Prostate gland (tissue), 2 donors: Measurements from ENCODE around the gene ST14. TPM values are rescaled to one million over a fixed set of nuclear protein-coding genes. Genes with fewer than 3 reads are reported as not detected.
"Not testable (repeated sequence)": the region's sequence is repeated elsewhere in the genome, so short reads cannot be mapped to it uniquely, and the experiment has no call there.

Source experiments
- DNase-seq: peaks from one replicate; pipeline ENCODE4 v3.0.0-alpha.2; 2019; ENCODE audit warnings: low spot score
- H3K27ac ChIP-seq, 2 donors: fragments of 200-600 bp; sonication (generic); 2 replicates each; pipeline ENCODE4 v1.5.1; 2017 to 2019
- H3K27me3 ChIP-seq: fragments of 200-600 bp; sonication (generic); replicated peaks from 2 replicates; pipeline ENCODE4 v1.5.1; 2019; ENCODE audit not compliant: insufficient read depth
- H3K36me3 ChIP-seq, 2 donors: fragments of 200-600 bp; sonication (generic); 1 replicate in 1 of 2; 2 replicates in 1 of 2; pipeline versions ENCODE4 v1.5.1 to v1.8.1; 2017 to 2019
- H3K4me1 ChIP-seq: fragments of 200-600 bp; sonication (generic); replicated peaks from 2 replicates; pipeline ENCODE4 v1.5.1; 2019
- H3K4me3 ChIP-seq, 2 donors: fragments of 200-600 bp; sonication (generic); 2 replicates each; pipeline ENCODE4 v1.5.1; 2017 to 2019
- H3K9me3 ChIP-seq: fragments of 200-600 bp; sonication (generic); 2 replicates; pipeline ENCODE4 v1.5.1; 2017
- POLR2A ChIP-seq: fragments of 450-650 bp; IDR thresholded peaks from one replicate; pipeline ENCODE4 v1.6.1; 2016; ENCODE audit warnings: antibody characterized with exemption, mild to moderate bottlenecking
- POLR2AphosphoS5 ChIP-seq: sonication (generic); formaldehyde crosslinking; IDR thresholded peaks from one replicate; pipeline ENCODE4 v1.6.1; 2017; ENCODE audit warnings: antibody characterized with exemption
- WGBS: methylation state at CpG from one replicate; pipeline ENCODE4 v1.1.5; 2018; 5-methylcytosine and 5-hydroxymethylcytosine counted together
- intact Hi-C: fragments of 100-400 bp; cut with DNase I; formaldehyde crosslinking; loops from one replicate; pipeline ENCODE4 v1.14.2; 2022
- total RNA-seq, 2 donors: library from RNA; depleted of rRNA; stranded (reverse); fragments of >200 nt; gene quantifications; one replicate each; pipeline ENCODE4 v1.1.0, GENCODE V29; 2016
- TF ChIP-seq, protein P1 (sequence below), 4 experiments: fragments of 200-600 bp in 2 of 4; fragments of 450-650 bp in 2 of 4; sonication (generic) in 2 of 4; IDR thresholded peaks; 1 replicate in 3 of 4; 2 replicates in 1 of 4; pipeline ENCODE4 v1.5.1; 2016 to 2019; ENCODE audit warnings: antibody characterized with exemption in 4 of 4, mild to moderate bottlenecking in 2 of 4, moderate library complexity in 2 of 4

ST14 gene
- total RNA-seq, 2 donors from 2014 or later: 39.8 to 114 TPM

DNA sequence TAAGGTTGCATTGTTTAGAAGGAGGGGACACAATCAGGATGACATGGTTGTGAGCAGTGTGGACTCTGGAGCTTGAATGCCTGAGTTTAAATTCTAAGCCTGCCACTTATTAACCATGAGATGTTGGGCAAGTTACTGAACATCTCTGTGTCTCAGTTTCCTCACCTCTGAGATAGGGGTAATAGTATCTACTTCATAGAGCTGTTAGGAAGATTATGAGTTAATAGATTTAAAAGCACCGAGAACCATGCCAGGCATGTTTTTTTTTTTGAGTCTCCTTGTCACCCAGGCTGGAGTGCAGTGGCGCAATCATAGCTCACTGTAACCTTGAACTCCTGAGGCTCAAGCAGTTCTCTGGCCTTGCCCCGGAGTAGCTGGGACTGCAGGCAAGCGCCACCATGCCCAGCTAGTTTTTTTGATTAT, 33.3 kb downstream of the ST14 start:
- no peak overlapping the region for H3K4me3 ChIP-seq
- H3K36me3 ChIP-seq: peaks cover 0 to 3% of the 10 kb centered on the region in 2 donors
- WGBS: 84% methylated on average over 4 of the region's 4 CpGs
- H3K9me3 ChIP-seq: no peaks in the 10 kb centered on the region
- DNase-seq: no peak
- H3K4me1 ChIP-seq: no peaks in the 10 kb centered on the region
- TF ChIP-seq POLR2A (no peak), POLR2AphosphoS5 (no peak)
- TF ChIP-seq, protein P1, sequence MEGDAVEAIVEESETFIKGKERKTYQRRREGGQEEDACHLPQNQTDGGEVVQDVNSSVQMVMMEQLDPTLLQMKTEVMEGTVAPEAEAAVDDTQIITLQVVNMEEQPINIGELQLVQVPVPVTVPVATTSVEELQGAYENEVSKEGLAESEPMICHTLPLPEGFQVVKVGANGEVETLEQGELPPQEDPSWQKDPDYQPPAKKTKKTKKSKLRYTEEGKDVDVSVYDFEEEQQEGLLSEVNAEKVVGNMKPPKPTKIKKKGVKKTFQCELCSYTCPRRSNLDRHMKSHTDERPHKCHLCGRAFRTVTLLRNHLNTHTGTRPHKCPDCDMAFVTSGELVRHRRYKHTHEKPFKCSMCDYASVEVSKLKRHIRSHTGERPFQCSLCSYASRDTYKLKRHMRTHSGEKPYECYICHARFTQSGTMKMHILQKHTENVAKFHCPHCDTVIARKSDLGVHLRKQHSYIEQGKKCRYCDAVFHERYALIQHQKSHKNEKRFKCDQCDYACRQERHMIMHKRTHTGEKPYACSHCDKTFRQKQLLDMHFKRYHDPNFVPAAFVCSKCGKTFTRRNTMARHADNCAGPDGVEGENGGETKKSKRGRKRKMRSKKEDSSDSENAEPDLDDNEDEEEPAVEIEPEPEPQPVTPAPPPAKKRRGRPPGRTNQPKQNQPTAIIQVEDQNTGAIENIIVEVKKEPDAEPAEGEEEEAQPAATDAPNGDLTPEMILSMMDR (IDR thresholded peaks at IDR 0.05): no peak
- H3K27me3 ChIP-seq: no peaks in the 10 kb centered on the region
- H3K27ac ChIP-seq: no peak overlapping the region
- intact Hi-C loops: no loop called here

DNA sequence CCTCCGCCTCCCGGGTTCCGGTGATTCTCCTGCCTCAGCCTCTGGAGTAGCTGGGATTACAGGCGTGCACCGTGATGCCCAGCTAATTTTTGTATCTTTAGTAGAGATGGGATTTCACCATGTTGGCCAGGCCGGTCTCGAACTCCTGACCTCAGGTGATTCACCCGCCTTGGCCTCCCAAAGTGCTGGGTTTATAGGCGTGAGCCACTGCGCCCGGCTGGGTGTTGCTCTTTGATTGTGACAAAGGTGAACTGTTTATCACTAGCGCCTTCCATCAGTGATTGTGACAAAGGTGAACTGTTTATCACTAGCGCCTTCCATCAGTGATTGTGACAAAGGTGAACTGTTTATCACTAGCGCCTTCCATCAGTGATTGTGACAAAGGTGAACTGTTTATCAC, 34.0 kb downstream of the ST14 start:
- intact Hi-C loops, H3K36me3 ChIP-seq: not testable (repeated sequence)
- WGBS: 93% methylated on average over 14 of the region's 14 CpGs

DNA sequence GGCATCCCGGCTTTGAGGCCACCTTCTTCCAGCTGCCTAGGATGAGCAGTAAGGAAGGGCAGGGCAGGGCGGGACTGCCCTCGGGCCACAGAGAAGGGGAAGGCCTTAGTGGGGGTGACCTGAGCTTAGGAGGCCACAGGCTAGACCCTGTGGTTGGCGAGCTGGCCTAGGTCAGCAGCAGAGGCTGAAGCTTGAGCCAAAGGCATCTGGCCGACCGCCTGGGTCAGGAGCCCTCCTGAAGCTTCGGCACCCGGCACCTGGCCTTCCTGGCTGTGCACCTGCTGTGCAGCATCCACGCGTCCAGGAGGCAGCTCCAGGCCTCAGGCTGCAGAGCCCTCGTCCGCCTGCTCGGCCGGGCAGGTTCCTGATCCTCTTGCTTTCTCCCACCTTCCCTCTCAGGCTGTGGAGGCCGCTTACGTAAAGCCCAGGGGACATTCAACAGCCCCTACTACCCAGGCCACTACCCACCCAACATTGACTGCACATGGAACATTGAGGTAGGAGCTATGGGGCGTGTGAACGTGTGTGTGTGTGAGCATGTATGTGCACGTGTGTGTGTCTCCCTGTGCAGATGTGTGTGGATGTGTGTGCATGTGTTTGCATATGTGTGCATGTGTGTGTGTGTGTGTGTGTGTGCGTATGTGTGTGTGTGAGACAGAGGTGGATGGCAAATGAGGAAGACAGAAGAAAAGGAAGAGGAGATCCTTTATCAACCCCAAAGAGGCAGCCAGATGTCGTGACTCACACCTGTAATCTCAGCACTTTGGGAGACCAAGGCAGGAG, 34.9 kb downstream of the ST14 start:
- no peak overlapping the region for H3K4me3 ChIP-seq
- peaks cover 0 to 3% of the 10 kb centered on the region in 2 donors for H3K36me3 ChIP-seq
- H3K9me3 ChIP-seq: no peaks in the 10 kb centered on the region
- TF ChIP-seq POLR2A (no peak), POLR2AphosphoS5 (no peak)
- TF ChIP-seq, protein P1 (IDR thresholded peaks at IDR 0.05): no peak
- H3K27ac ChIP-seq: no peak overlapping the region
- 90% methylated on average over 21 of the region's 21 CpGs for WGBS
- intact Hi-C loops: no loop called here
- DNase-seq: no peak
- H3K4me1 ChIP-seq: no peaks in the 10 kb centered on the region
- H3K27me3 ChIP-seq: no peaks in the 10 kb centered on the region

More for the DNA sequence above, 34.0 kb downstream of the ST14 start:
- H3K27ac ChIP-seq, DNase-seq, H3K4me3 ChIP-seq, H3K4me1 ChIP-seq, H3K9me3 ChIP-seq, H3K27me3 ChIP-seq: not testable (repeated sequence)

DNA sequence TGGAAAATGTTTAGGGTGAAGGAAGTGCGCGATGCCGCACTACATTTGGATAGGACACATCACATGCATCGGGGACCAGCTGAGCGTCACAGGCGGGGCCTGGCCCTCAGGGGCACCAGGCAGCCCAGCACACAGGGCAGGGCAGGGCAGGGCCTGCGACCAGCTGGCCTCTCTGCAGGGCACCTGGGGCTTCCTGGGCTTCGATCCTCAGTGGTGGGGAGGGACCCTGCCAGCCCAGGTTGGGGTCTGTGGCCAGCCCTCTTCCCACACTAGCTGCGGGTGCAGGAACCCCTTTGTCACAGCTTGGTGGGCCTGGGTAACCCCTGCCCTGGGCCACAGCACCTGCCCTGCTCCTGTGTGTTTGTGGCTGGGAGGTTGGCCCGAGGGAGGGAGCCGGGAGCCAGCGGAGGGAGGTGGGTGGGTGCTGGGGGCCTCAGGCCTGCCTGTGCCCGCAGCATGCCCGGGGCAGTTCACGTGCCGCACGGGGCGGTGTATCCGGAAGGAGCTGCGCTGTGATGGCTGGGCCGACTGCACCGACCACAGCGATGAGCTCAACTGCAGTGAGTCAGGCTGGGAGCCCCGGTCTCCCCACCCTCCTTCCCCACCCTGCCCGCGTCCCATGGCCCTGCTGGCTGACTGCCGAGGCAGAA, 37.9 kb downstream of the ST14 start:
- no peak for DNase-seq
- Histone ChIP-seq H3K27me3 (no peaks in the 10 kb centered on the region), H3K9me3 (no peaks in the 10 kb centered on the region), H3K36me3 (peaks cover 0 to 3% of the 10 kb centered on the region in 2 donors), H3K4me1 (no peaks in the 10 kb centered on the region), H3K4me3 (no peak overlapping the region), H3K27ac (no peak overlapping the region)
- WGBS: 67% methylated on average over 26 of the region's 27 CpGs
- no peak for TF ChIP-seq POLR2A
- TF ChIP-seq, protein P1 (IDR thresholded peaks at IDR 0.05): no peak
- no peak for TF ChIP-seq POLR2AphosphoS5
- intact Hi-C loops: no loop called here

DNA sequence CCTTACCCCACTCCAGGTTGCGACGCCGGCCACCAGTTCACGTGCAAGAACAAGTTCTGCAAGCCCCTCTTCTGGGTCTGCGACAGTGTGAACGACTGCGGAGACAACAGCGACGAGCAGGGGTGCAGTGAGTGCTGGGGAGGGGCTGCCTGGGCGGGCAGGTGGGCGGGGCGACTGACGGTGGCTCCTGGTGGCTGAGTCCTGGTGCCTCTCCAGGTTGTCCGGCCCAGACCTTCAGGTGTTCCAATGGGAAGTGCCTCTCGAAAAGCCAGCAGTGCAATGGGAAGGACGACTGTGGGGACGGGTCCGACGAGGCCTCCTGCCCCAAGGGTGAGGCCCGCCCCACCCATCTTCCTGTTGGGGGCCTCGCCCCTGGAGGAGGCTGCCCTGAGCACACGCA, 38.7 kb downstream of the ST14 start:
- WGBS: 80% methylated on average over 20 of the region's 22 CpGs
- TF ChIP-seq POLR2A: no peak
- TF ChIP-seq, protein P1 (IDR thresholded peaks at IDR 0.05): no peak
- H3K27ac ChIP-seq: no peak overlapping the region
- intact Hi-C loops: no loop called here
- H3K27me3 ChIP-seq: no peaks in the 10 kb centered on the region
- H3K4me1 ChIP-seq: no peaks in the 10 kb centered on the region
- DNase-seq: no peak
- H3K36me3 ChIP-seq: peaks cover 0 to 3% of the 10 kb centered on the region in 2 donors
- no peaks in the 10 kb centered on the region for H3K9me3 ChIP-seq
- H3K4me3 ChIP-seq: no peak overlapping the region
